GM12873 (cell line): ENCODE data around the gene IQUB.

Experiments used
- CTCF ChIP-seq: IDR thresholded peaks from 2 replicates; pipeline ENCODE4 v1.5.1; 2012; ENCODE audit warnings: low read depth, mild to moderate bottlenecking, moderate library complexity, low read length, control low read depth; ENCODE audit not compliant: insufficient read depth; ENCODE audit errors: missing control alignments

IQUB gene

GRCh38 chr7:123472327-123472726 is 62.1 kb downstream of the IQUB start:
- no peak for TF ChIP-seq CTCF

- no peak for TF ChIP-seq CTCF
Measured at GRCh38 chr7:123468303-123468702, 66.1 kb downstream of the IQUB start.

GRCh38 chr7:123463890-123464289 is 70.5 kb downstream of the IQUB start:
- no peak for TF ChIP-seq CTCF

GRCh38 chr7:123460616-123461015 is 73.8 kb downstream of the IQUB start:
- no peak for TF ChIP-seq CTCF

- no peak for TF ChIP-seq CTCF
Measured at GRCh38 chr7:123455965-123456470, 78.4 kb downstream of the IQUB start.

- no peak for TF ChIP-seq CTCF
Measured at GRCh38 chr7:123440101-123440548, 94.3 kb downstream of the IQUB start.

GRCh38 chr7:123439191-123439590 is 95.2 kb downstream of the IQUB start:
- TF ChIP-seq CTCF, result no peak
